ENCODE data around the gene ORM2. TPM values are rescaled to one million over a fixed set of nuclear protein-coding genes. Genes with fewer than 3 reads are reported as not detected.

The ORM2 gene
- total and polyA plus RNA-seq, 2 experiments from 2014 or later, result 0.76 TPM

- no peak for TF ChIP-seq ZNF462 (CRISPR knock-in tag; IDR thresholded peaks at IDR 0.05)
- no peak for TF ChIP-seq REST (IDR thresholded peaks at IDR 0.05; ENCODE audit: unreplicated experiment)
- TF ChIP-seq ZNF114 (CRISPR knock-in tag; IDR thresholded peaks at IDR 0.05), result no peak
- no peak for TF ChIP-seq CTCF (conservative IDR thresholded peaks at IDR 0.05; ENCODE audit: low read depth in 2 of 2)
- no peak for TF ChIP-seq EZH2 (IDR thresholded peaks at IDR 0.05; ENCODE audit: low read depth, unreplicated experiment)
- TF ChIP-seq NANOG (IDR thresholded peaks at IDR 0.05; ENCODE audit: borderline replicate concordance), result no peak
Measured at GRCh38 chr9:114287763-114288192, 41.9 kb upstream of the ORM2 start (continued).
